Lower lobe of right lung (tissue), 2 donors: Measurements from ENCODE around the gene KLF16. TPM values are rescaled to one million over a fixed set of nuclear protein-coding genes. Genes with fewer than 3 reads are reported as not detected.

Experiments used
- ATAC-seq, 2 donors: fragments of 200-7000 bp; cut with Tn5 transposase; one replicate each; pipeline ENCODE4 v1.9.1; 2020 to 2022; ENCODE audit warnings: mild to moderate bottlenecking in 2 of 2, moderate library complexity in 2 of 2
- DNase-seq: peaks from one replicate; pipeline ENCODE4 v3.0.0-alpha.2; 2020
- H3K27ac ChIP-seq: fragments of 200-600 bp; one replicate; pipeline ENCODE4 v1.8.0; 2022
- H3K27me3 ChIP-seq: fragments of 200-600 bp; one replicate; pipeline ENCODE4 v1.8.0; 2022; ENCODE audit warnings: low read depth
- H3K36me3 ChIP-seq: fragments of 200-600 bp; one replicate; pipeline ENCODE4 v1.8.0; 2022; ENCODE audit warnings: mild to moderate bottlenecking
- H3K4me1 ChIP-seq: fragments of 200-600 bp; one replicate; pipeline ENCODE4 v1.8.0; 2022
- H3K4me3 ChIP-seq: fragments of 200-600 bp; one replicate; pipeline ENCODE4 v1.8.0; 2022; ENCODE audit warnings: mild to moderate bottlenecking
- H3K9me3 ChIP-seq: fragments of 200-600 bp; one replicate; pipeline ENCODE4 v1.8.0; 2022
- intact Hi-C: fragments of 100-400 bp; cut with DNase I; formaldehyde crosslinking; loops from one replicate; pipeline ENCODE4 v1.11.0; 2022
- total RNA-seq: library from RNA; stranded (reverse); fragmentation: NEBNext Ultra II Directional; extraction: Animal tissue kit (Norgen Biotek cat#: 25700); gene quantifications from one replicate; pipeline ENCODE4 v1.2.1, GENCODE V29; 2021
- TF ChIP-seq, protein P1 (sequence below): fragments of 200-600 bp; IDR thresholded peaks from one replicate; pipeline ENCODE4 v1.8.0; 2022; ENCODE audit warnings: antibody characterized with exemption, mild to moderate bottlenecking
- donor health status: DM: no; HTN: yes; CAD: no; lungs with severe emphysema.

The KLF16 gene
- total RNA-seq, 1 donor from 2014 or later = 22.2 TPM

DNA sequence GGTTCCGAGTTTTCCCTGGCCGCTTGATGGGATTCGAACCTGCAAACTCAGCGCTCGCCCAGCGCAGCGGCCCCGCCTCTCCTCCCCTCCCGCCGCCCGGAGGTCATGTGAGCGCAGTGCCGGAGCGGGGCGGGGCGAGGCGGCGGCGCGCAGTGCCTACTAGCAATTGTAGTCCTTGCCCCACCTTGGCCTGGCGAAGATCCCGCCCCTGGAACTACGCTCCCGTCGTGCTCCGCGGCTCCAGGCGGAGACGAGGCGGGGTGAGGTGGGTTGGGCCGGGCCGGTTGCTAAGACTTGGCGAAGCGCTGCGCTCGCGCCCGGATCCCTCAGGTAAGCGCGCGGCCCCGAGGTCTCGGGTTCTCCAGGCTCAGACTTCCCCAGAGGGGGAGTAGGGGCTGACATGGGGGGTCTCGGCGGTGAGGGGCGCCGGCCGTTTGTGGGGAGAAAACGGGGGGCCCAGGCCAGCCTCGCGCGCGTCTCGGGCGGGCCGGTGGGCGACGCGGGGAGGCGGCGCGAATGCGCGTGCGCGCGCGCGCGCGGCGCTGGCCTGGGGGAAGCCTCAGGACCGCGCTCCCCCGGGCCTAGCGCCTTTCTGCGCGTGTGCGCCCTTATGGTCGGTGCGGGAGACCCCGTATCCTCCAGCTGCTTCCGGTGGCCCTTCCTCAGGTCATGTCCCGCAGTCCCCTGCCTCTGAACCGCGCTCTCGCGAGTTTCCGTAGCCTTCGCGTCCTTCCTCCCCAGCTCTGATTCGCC, 41.9 kb upstream of the KLF16 start, which contains the start of the genes ADAT3 and SCAMP4:
Gene ADAT3 (plus strand): TSS at position 290 of the 753 bp plus-strand sequence. CDS start 6,649 bp downstream, outside the sequence.
Gene SCAMP4 (plus strand): TSS at position 290 of the 753 bp plus-strand sequence. CDS start 9,621 bp downstream, outside the sequence.
- H3K27ac ChIP-seq = peak within 1 kb of the TSS; percentile 86
- peaks cover 58% of the 10 kb centered on the region for H3K4me1 ChIP-seq
- peak; percentile 100 for DNase-seq
- TF ChIP-seq, protein P1, sequence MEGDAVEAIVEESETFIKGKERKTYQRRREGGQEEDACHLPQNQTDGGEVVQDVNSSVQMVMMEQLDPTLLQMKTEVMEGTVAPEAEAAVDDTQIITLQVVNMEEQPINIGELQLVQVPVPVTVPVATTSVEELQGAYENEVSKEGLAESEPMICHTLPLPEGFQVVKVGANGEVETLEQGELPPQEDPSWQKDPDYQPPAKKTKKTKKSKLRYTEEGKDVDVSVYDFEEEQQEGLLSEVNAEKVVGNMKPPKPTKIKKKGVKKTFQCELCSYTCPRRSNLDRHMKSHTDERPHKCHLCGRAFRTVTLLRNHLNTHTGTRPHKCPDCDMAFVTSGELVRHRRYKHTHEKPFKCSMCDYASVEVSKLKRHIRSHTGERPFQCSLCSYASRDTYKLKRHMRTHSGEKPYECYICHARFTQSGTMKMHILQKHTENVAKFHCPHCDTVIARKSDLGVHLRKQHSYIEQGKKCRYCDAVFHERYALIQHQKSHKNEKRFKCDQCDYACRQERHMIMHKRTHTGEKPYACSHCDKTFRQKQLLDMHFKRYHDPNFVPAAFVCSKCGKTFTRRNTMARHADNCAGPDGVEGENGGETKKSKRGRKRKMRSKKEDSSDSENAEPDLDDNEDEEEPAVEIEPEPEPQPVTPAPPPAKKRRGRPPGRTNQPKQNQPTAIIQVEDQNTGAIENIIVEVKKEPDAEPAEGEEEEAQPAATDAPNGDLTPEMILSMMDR = no peak
- H3K27me3 ChIP-seq = no peaks in the 10 kb centered on the region
- H3K9me3 ChIP-seq = no peaks in the 10 kb centered on the region
- no peaks in the 10 kb centered on the region for H3K36me3 ChIP-seq
- peak; percentile 96 to 97 for ATAC-seq
- H3K4me3 ChIP-seq = peak within 1 kb of the TSS; percentile 67
- intact Hi-C loops = no loop called here

DNA sequence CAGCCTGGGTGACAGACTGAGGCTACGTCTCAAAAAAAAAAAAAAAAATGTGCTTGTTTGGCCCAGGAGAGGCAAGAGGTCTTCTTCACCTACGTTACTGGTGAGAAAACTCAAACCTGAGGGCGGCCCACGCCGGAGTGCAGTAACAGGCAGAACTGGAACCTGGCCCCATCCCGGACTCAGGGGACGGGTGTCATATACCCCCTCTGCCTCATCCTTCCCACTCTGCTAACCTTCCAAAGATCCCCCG, 41.4 kb upstream of the KLF16 start:
- Histone ChIP-seq H3K9me3 (no peaks in the 10 kb centered on the region), H3K27ac (peak overlapping the region; percentile 86), H3K4me3 (peak overlapping the region; percentile 67), H3K27me3 (no peaks in the 10 kb centered on the region), H3K36me3 (no peaks in the 10 kb centered on the region), H3K4me1 (peaks cover 53% of the 10 kb centered on the region)
- TF ChIP-seq, protein P1 = no peak
- ATAC-seq (peak in 1 of 2 donors; percentile 0), DNase-seq (no peak)
- intact Hi-C loops = no loop called here

- TF ChIP-seq, protein P1 = no peak
- peak overlapping the region; percentile 18 for H3K27ac ChIP-seq
These were observed 39.5 kb upstream of the KLF16 start for GRCh38 chr19:1902923-1903322.

GRCh38 chr19:1901940-1902404, 38.6 kb upstream of the KLF16 start:
- intact Hi-C loops = no loop called here
- peak; percentile 78 for DNase-seq
- H3K27ac ChIP-seq = peak overlapping the region; percentile 78

More at GRCh38 chr19:1902923-1903322, 39.5 kb upstream of the KLF16 start:
- Histone ChIP-seq H3K36me3 (no peaks in the 10 kb centered on the region), H3K4me3 (no peak overlapping the region), H3K9me3 (no peaks in the 10 kb centered on the region), H3K27me3 (no peaks in the 10 kb centered on the region), H3K4me1 (peaks cover 38% of the 10 kb centered on the region)
- ATAC-seq = no peak
- intact Hi-C loops = no loop called here
- DNase-seq = no peak

GRCh38 chr19:1896508-1896907, 33.1 kb upstream of the KLF16 start:
- Histone ChIP-seq H3K4me1 (peaks cover 34% of the 10 kb centered on the region), H3K36me3 (no peaks in the 10 kb centered on the region), H3K27me3 (no peaks in the 10 kb centered on the region), H3K27ac (no peak overlapping the region), H3K4me3 (no peak overlapping the region), H3K9me3 (no peaks in the 10 kb centered on the region)
- TF ChIP-seq, protein P1 = no peak
- DNase-seq (peak; percentile 46), ATAC-seq (no peak)
- intact Hi-C loops = no loop called here

More at GRCh38 chr19:1901940-1902404, 38.6 kb upstream of the KLF16 start:
- TF ChIP-seq, protein P1 = no peak
- Histone ChIP-seq H3K4me1 (peaks cover 39% of the 10 kb centered on the region), H3K36me3 (no peaks in the 10 kb centered on the region), H3K4me3 (no peak overlapping the region), H3K9me3 (no peaks in the 10 kb centered on the region), H3K27me3 (no peaks in the 10 kb centered on the region)
- peak in 1 of 2 donors; percentile 1 for ATAC-seq
